Epithelial cell of esophagus (primary cell): Measurements from ENCODE around the gene TWSG1.
A peak's percentile ranks its signal among the peaks of the same experiment; 100 is the strongest.

Source experiments
- DNase-seq: peaks from one replicate; pipeline ENCODE4 v3.0.0; 2010; ENCODE audit warnings: low read depth
- H3K4me3 ChIP-seq: 2 replicates; pipeline ENCODE4 v1.5.1; 2011; ENCODE audit warnings: mild to moderate bottlenecking, low read length, control low read depth
- CTCF ChIP-seq: IDR thresholded peaks from 2 replicates; pipeline ENCODE4 v1.5.1; 2011; ENCODE audit warnings: low read depth, mild to moderate bottlenecking, low read length, control low read depth, inconsistent platforms; ENCODE audit not compliant: insufficient read depth; ENCODE audit errors: missing control alignments

The TWSG1 gene

GRCh38 chr18:9322744-9323143, 11.8 kb upstream of the TWSG1 start:
- H3K4me3 ChIP-seq, result no peak overlapping the region
- DNase-seq, result no peak
- TF ChIP-seq CTCF, result no peak

- TF ChIP-seq CTCF, result no peak
- H3K4me3 ChIP-seq, result no peak overlapping the region
- peak; percentile 55 for DNase-seq
Measured at GRCh38 chr18:9323750-9324445, 10.7 kb upstream of the TWSG1 start.

- no peak overlapping the region for H3K4me3 ChIP-seq
- no peak for DNase-seq
- TF ChIP-seq CTCF, result no peak
Measured at GRCh38 chr18:9325716-9326115, 8.9 kb upstream of the TWSG1 start.

- DNase-seq, result no peak
- no peak overlapping the region for H3K4me3 ChIP-seq
- TF ChIP-seq CTCF, result no peak
Measured at GRCh38 chr18:9328776-9329175, 5.8 kb upstream of the TWSG1 start.

GRCh38 chr18:9329471-9329870, 5.1 kb upstream of the TWSG1 start:
- no peak for TF ChIP-seq CTCF
- no peak overlapping the region for H3K4me3 ChIP-seq
- DNase-seq, result peak; percentile 19

- TF ChIP-seq CTCF, result no peak
- no peak overlapping the region for H3K4me3 ChIP-seq
- DNase-seq, result no peak
Measured at GRCh38 chr18:9330419-9330818, 4.2 kb upstream of the TWSG1 start.
